Astrocyte (in vitro differentiated cells and primary cell): ENCODE results near the gene ADAMTS13.

Experiments
- EZH2 ChIP-seq: IDR thresholded peaks from 2 replicates; pipeline ENCODE4 v1.6.1; 2012; ENCODE audit warnings: mild to moderate bottlenecking, low read length, inconsistent platforms; ENCODE audit not compliant: insufficient read depth
- TF ChIP-seq, protein P1 (sequence below): IDR thresholded peaks from 2 replicates; pipeline ENCODE4 v1.5.1; 2011; ENCODE audit warnings: low read depth, mild to moderate bottlenecking, inconsistent platforms, low read length, moderate library complexity; ENCODE audit not compliant: insufficient read depth

- TF ChIP-seq, protein P1, sequence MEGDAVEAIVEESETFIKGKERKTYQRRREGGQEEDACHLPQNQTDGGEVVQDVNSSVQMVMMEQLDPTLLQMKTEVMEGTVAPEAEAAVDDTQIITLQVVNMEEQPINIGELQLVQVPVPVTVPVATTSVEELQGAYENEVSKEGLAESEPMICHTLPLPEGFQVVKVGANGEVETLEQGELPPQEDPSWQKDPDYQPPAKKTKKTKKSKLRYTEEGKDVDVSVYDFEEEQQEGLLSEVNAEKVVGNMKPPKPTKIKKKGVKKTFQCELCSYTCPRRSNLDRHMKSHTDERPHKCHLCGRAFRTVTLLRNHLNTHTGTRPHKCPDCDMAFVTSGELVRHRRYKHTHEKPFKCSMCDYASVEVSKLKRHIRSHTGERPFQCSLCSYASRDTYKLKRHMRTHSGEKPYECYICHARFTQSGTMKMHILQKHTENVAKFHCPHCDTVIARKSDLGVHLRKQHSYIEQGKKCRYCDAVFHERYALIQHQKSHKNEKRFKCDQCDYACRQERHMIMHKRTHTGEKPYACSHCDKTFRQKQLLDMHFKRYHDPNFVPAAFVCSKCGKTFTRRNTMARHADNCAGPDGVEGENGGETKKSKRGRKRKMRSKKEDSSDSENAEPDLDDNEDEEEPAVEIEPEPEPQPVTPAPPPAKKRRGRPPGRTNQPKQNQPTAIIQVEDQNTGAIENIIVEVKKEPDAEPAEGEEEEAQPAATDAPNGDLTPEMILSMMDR: no peak
- TF ChIP-seq EZH2: no peak
These were observed 35.1 kb downstream of the ADAMTS13 start for GRCh38 chr9:133457233-133457632.
